Effector memory CD8-positive, alpha-beta T cell (primary cell): Measurements from ENCODE around the gene CCT7.
"Not testable (repeated sequence)": the region's sequence is repeated elsewhere in the genome, so short reads cannot be mapped to it uniquely, and the experiment has no call there.

Experiments
- ATAC-seq: fragments of 150-1000 bp; cut with Tn5 transposase; replicated peaks from 2 replicates; pipeline ENCODE4 v1.10.0; 2021; ENCODE audit warnings: mild to moderate bottlenecking, moderate library complexity
- DNase-seq, 3 experiments: peaks; one replicate each; pipeline ENCODE4 v3.0.0; 2021
- H3K27ac Mint-ChIP-seq, 2 donors: one replicate each; pipeline ENCODE4 v1.8.0; 2022; ENCODE audit warnings: mild to moderate bottlenecking in 2 of 2, mixed read lengths in 2 of 2, moderate library complexity in 2 of 2
- H3K27me3 Mint-ChIP-seq, 2 donors: one replicate each; pipeline ENCODE4 v1.8.0; 2022; ENCODE audit warnings: mixed read lengths in 2 of 2
- H3K36me3 Mint-ChIP-seq: one replicate; pipeline ENCODE4 v1.8.0; 2022; ENCODE audit warnings: mild to moderate bottlenecking, moderate library complexity, mixed read lengths; ENCODE audit not compliant: insufficient read depth
- H3K4me1 Mint-ChIP-seq, 2 donors: one replicate each; pipeline ENCODE4 v1.8.0; 2022; ENCODE audit warnings: low read depth in 2 of 2, mixed read lengths in 2 of 2
- H3K4me3 Mint-ChIP-seq, 2 donors: one replicate each; pipeline ENCODE4 v1.8.0; 2022; ENCODE audit warnings: mild to moderate bottlenecking in 2 of 2, mixed read lengths in 2 of 2, moderate library complexity in 2 of 2
- H3K9me3 Mint-ChIP-seq, 2 donors: one replicate each; pipeline ENCODE4 v1.8.0; 2022; ENCODE audit warnings: mixed read lengths in 2 of 2
- total RNA-seq, 9 experiments: gene quantifications; one replicate each; lab custom pipeline; 2026; lab: John Stamatoyannopoulos, UW

CCT7 gene
- total RNA-seq, result 95.1 to 701 (median 179) reads per million in 9 experiments

DNA sequence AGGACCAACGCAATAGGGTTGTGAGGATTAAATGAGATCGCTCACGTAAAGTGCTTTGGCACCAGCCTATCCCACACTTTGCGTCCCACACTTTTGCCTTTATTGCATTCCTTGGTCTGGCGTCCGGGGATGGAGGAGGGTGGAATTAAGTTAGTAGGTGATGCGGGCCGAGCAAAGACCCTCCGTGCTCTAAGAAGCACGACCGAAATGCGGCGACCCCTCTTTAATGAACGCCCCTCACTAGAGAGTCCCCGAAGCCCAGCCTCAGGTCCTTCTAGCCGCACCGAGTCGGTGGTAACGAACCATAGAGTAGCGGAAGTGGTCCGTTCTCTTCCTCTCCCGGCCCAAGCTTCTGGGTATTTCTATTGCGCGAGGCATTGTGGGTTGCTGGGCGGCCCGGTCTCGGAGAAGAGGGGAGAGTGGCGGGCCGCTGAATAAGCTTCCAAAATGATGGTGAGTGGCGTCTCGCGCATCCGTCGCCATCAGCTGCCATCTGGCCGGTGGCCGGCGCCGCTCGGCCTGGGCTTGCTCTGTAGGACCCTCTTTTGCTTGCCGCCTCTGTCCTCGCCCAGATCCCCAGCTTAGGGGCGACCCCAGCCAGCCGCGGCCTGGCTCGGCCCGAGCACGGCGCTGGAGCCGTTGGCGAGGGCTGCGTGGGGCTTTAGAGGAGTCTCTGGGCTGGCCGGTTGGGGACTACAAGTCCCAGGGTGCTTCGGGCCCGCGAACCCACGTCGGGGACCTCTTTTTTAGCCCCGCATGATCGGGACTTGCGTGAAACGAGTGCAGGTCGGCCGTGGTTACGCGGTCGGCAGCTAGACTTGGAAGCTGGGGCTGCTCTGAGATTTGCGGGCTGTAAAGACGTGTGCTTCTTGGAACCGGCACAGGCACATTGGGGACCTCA is at the start of gene CCT7:
Gene CCT7 (plus strand): TSS at position 377 of the 901 bp plus-strand sequence. CDS start 71 bp downstream, at position 448.
- peak; percentile 75 for ATAC-seq
- Mint-ChIP-seq H3K4me1 (peaks cover 29 to 33% of the 10 kb centered on the region in 2 donors), H3K4me3 (peak within 1 kb of the TSS; percentile 96 to 99), H3K9me3 (no peaks in the 10 kb centered on the region), H3K27me3 (no peaks in the 10 kb centered on the region), H3K36me3 (peaks cover 27% of the 10 kb centered on the region), H3K27ac (peak within 1 kb of the TSS; percentile 97 to 98)
- DNase-seq, result peak; percentile 83 to 87 (median 87)

DNA sequence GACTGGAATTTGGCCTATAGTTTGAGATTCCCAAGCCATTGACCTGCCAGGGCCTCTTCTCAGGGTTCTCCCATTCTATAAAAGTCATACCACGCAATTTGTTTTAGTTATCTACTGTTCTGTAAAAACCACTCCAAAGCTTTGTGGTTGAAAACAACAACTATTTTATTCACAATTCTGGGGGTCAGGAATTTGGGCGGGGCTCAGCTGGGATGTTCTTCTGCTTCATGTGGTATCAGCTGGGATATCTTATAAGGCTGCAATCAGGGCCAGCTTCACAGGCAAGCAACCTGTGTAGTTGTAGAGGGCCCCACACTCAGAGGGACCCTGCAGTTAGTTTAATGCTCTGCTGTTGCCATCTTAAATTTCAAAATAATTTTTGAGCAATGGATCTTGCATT is 48.1 kb upstream of the CCT7 start:
- H3K4me3 Mint-ChIP-seq, result no peak overlapping the region
- H3K27ac Mint-ChIP-seq, result no peak overlapping the region
- H3K9me3 Mint-ChIP-seq, result no peaks in the 10 kb centered on the region
- no peaks in the 10 kb centered on the region for H3K36me3 Mint-ChIP-seq
- peaks cover 28 to 31% of the 10 kb centered on the region in 2 donors for H3K27me3 Mint-ChIP-seq
- no peaks in the 10 kb centered on the region for H3K4me1 Mint-ChIP-seq
- no peak for ATAC-seq
- no peak for DNase-seq

DNA sequence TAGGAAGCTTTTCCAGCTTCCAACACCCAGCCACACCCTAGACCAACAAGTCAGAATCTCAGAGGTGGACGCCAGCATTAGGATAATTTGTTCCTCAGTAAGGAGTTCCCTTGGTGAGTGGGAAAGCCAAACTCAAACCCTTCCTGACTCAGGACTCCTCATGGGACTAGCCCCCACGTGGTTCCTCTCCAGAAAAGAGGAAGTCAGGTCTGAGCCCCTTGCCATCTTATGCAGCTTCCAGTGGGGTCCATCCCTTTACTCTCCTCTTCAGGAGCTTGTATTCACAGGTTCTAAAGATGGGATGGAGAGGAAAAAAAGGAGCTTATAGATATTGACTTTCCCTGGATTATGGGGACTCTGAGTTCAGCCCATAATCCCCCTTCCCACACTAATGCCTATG is 46.6 kb upstream of the CCT7 start:
- H3K4me1 Mint-ChIP-seq, result no peaks in the 10 kb centered on the region
- no peaks in the 10 kb centered on the region for H3K36me3 Mint-ChIP-seq
- peaks cover 20 to 31% of the 10 kb centered on the region in 2 donors for H3K27me3 Mint-ChIP-seq
- ATAC-seq (no peak), DNase-seq (no peak)
- H3K9me3 Mint-ChIP-seq, result no peaks in the 10 kb centered on the region
- no peak overlapping the region for H3K27ac Mint-ChIP-seq
- H3K4me3 Mint-ChIP-seq, result no peak overlapping the region

GRCh38 chr2:73197579-73197978 is 36.5 kb upstream of the CCT7 start:
- H3K36me3 Mint-ChIP-seq, result no peaks in the 10 kb centered on the region
- H3K4me3 Mint-ChIP-seq, result no peak overlapping the region
- no peaks in the 10 kb centered on the region for H3K9me3 Mint-ChIP-seq
- H3K4me1 Mint-ChIP-seq, result peaks cover 0 to 3% of the 10 kb centered on the region in 2 donors
- no peak overlapping the region for H3K27ac Mint-ChIP-seq
- ATAC-seq, result no peak
- no peak for DNase-seq
- H3K27me3 Mint-ChIP-seq, result peaks cover 39 to 59% of the 10 kb centered on the region in 2 donors

DNA sequence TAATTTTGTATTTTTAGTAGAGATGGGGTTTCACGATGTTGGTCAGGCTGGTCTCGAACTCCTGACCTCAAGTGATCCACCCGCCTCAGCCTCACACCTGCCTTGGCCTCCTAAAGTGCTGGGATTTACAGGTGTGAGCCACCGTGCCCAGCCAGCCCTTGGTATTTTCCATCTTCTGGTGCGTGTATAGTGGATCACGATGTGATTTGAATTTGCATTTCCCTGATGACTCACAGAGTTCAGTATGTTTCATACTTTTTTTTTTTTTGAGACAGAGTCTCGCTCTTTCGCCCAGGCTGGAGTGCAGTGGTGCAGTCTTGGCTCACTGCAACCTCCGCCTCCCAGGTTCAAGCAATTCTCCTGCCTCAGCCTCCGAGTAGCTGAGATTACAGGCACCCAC is 33.8 kb upstream of the CCT7 start:
- ATAC-seq, H3K36me3 Mint-ChIP-seq, H3K4me3 Mint-ChIP-seq, DNase-seq, H3K9me3 Mint-ChIP-seq, H3K27ac Mint-ChIP-seq, H3K4me1 Mint-ChIP-seq: not testable (repeated sequence)
- H3K27me3 Mint-ChIP-seq, result peaks cover 59 to 86% of the 10 kb centered on the region in 2 donors

DNA sequence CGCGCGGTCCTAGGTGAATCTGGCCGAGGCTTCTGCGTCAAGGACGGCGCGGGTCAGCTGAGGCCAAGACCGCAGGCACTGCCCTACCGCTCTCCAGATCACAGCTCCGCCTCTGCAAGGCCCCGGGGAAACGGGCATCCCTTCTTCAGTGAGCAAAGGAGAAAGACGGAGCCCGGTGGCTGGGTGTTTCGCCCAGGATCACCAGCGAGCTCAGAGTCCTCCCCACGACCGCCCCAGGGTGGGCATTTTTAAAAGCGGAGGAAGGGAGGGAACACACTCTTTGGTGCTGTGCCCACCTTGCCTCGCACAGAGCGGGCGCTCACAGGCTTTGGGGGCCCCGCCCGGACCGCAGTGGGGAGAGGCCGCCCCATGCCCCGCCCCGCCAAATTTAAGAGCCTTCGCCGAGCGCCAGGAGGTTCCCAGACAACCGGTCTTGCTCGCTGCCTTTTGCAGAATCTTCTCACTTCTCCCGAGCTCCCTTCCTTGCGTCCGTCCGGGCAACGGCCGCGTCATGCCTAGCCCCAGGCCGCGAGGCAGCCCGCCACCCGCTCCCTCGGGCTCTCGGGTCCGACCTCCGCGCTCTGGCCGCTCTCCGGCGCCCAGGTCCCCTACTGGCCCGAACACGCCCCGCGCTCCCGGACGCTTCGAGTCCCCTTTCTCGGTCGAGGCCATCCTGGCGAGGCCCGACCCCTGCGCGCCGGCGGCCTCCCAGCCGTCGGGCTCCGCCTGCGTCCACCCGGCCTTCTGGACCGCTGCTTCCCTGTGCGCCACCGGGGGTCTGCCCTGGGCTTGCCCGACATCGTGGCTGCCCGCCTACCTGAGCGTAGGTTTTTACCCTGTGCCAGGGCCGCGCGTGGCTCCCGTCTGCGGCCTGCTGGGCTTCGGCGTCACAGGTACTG is 31.7 kb upstream of the CCT7 start, which contains the start of gene NOTO:
Gene NOTO (plus strand): TSS at position 419 of the 899 bp plus-strand sequence. CDS start 93 bp downstream, at position 512.
- Mint-ChIP-seq H3K36me3 (no peaks in the 10 kb centered on the region), H3K4me1 (peaks cover 0 to 5% of the 10 kb centered on the region in 2 donors), H3K4me3 (peak within 1 kb of the TSS; percentile 59 to 63), H3K27me3 (peaks cover 62 to 92% of the 10 kb centered on the region in 2 donors), H3K9me3 (no peaks in the 10 kb centered on the region), H3K27ac (no peak within 1 kb of the TSS)
- ATAC-seq, result peak; percentile 59
- no peak for DNase-seq

GRCh38 chr2:73203055-73203681 is 30.9 kb upstream of the CCT7 start:
- H3K27ac Mint-ChIP-seq, result no peak overlapping the region
- H3K27me3 Mint-ChIP-seq, result peaks cover 62 to 92% of the 10 kb centered on the region in 2 donors
- H3K9me3 Mint-ChIP-seq, result no peaks in the 10 kb centered on the region
- DNase-seq (no peak), ATAC-seq (no peak)
- H3K4me3 Mint-ChIP-seq, result peak overlapping the region; percentile 58 to 63
- no peaks in the 10 kb centered on the region for H3K36me3 Mint-ChIP-seq
- peaks cover 0 to 5% of the 10 kb centered on the region in 2 donors for H3K4me1 Mint-ChIP-seq

GRCh38 chr2:73205611-73206010 is 28.5 kb upstream of the CCT7 start:
- no peak for ATAC-seq
- Mint-ChIP-seq H3K4me3 (no peak overlapping the region), H3K36me3 (no peaks in the 10 kb centered on the region), H3K4me1 (peaks cover 0 to 5% of the 10 kb centered on the region in 2 donors), H3K27ac (no peak overlapping the region), H3K27me3 (peaks cover 60 to 82% of the 10 kb centered on the region in 2 donors), H3K9me3 (no peaks in the 10 kb centered on the region)
- no peak for DNase-seq

GRCh38 chr2:73208258-73208657 is 25.9 kb upstream of the CCT7 start:
- no peak overlapping the region for H3K27ac Mint-ChIP-seq
- no peak overlapping the region for H3K4me3 Mint-ChIP-seq
- H3K4me1 Mint-ChIP-seq, result peaks cover 0 to 4% of the 10 kb centered on the region in 2 donors
- DNase-seq (no peak), ATAC-seq (no peak)
- peaks cover 1% of the 10 kb centered on the region for H3K36me3 Mint-ChIP-seq
- no peaks in the 10 kb centered on the region for H3K9me3 Mint-ChIP-seq
- peaks cover 49 to 58% of the 10 kb centered on the region in 2 donors for H3K27me3 Mint-ChIP-seq

DNA sequence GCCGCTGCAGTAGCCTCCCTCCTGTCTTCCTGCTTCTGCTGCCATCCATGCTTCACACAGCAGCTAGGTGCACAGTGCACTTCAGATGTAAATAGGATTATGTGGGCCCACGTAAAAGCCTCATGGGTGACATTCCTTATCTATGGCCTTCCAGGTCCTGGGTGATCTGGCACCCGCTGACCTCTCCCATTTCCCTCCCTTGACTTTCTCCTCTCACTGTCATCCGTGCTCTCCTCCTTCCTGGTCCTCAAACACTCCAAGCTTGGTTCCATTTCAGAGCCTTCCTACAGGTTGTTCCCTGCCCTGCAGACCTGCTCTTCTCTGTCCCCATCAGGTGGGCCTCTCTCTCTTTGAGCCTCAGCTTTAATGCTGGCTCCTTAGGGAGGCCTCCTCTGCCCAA is 24.1 kb upstream of the CCT7 start:
- ATAC-seq, result no peak
- Mint-ChIP-seq H3K4me3 (no peak overlapping the region), H3K36me3 (peaks cover 10% of the 10 kb centered on the region), H3K9me3 (no peaks in the 10 kb centered on the region), H3K4me1 (peaks cover 14 to 15% of the 10 kb centered on the region in 2 donors), H3K27ac (no peak overlapping the region), H3K27me3 (peaks cover 32 to 40% of the 10 kb centered on the region in 2 donors)
- DNase-seq, result no peak

GRCh38 chr2:73210696-73211095 is 23.4 kb upstream of the CCT7 start:
- no peak overlapping the region for H3K4me3 Mint-ChIP-seq
- H3K4me1 Mint-ChIP-seq, result peaks cover 20 to 22% of the 10 kb centered on the region in 2 donors
- no peak for DNase-seq
- no peak for ATAC-seq
- H3K27me3 Mint-ChIP-seq, result peaks cover 29 to 33% of the 10 kb centered on the region in 2 donors
- H3K36me3 Mint-ChIP-seq, result peaks cover 13% of the 10 kb centered on the region
- H3K27ac Mint-ChIP-seq, result no peak overlapping the region
- no peaks in the 10 kb centered on the region for H3K9me3 Mint-ChIP-seq

DNA sequence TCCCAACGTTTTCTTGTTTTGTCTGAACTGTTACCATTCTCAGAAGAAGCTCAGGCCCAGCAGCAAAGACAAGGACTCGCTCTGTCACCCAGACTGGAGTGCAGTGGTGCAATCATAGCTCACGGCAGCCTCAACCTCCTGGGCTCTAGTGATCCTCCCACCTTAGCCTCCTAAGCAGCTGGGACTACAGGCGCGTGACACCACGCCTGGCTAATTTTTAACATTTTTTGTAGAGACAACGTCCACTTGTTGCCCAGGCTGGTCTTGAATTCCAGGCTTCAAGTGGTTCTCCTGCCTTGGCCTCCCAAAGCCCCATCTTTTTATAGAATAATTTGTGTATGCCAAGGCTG is 22.0 kb upstream of the CCT7 start:
- Mint-ChIP-seq H3K27ac (no peak overlapping the region), H3K4me3 (no peak overlapping the region), H3K36me3 (peaks cover 13% of the 10 kb centered on the region), H3K9me3 (no peaks in the 10 kb centered on the region), H3K27me3 (peaks cover 20 to 25% of the 10 kb centered on the region in 2 donors), H3K4me1 (peaks cover 20 to 23% of the 10 kb centered on the region in 2 donors)
- no peak for DNase-seq
- ATAC-seq, result no peak
